Central memory CD8-positive, alpha-beta T cell (primary cell): ENCODE measurements around the gene C5orf24.
A peak's percentile ranks its signal among the peaks of the same experiment; 100 is the strongest.
"Not testable (repeated sequence)": the region's sequence is repeated elsewhere in the genome, so short reads cannot be mapped to it uniquely, and the experiment has no call there.

Source experiments
- ATAC-seq: fragments of 150-1000 bp; cut with Tn5 transposase; replicated peaks from 2 replicates; pipeline ENCODE4 v1.10.0; 2022; ENCODE audit warnings: mild to moderate bottlenecking, moderate FRiP score, moderate number of reproducible peaks; ENCODE audit not compliant: poor library complexity, severe bottlenecking; ENCODE audit errors: extremely low read depth
- DNase-seq, 2 donors: peaks; one replicate each; pipeline ENCODE4 v3.0.0; 2021; ENCODE audit warnings: low spot score in 2 of 2
- H3K27ac Mint-ChIP-seq: one replicate; pipeline ENCODE4 v1.8.0; 2022; ENCODE audit warnings: low read depth, mild to moderate bottlenecking, moderate library complexity, mixed read lengths
- H3K27me3 Mint-ChIP-seq: one replicate; pipeline ENCODE4 v1.8.0; 2022; ENCODE audit warnings: mixed read lengths
- H3K36me3 Mint-ChIP-seq: one replicate; pipeline ENCODE4 v1.8.0; 2022; ENCODE audit warnings: mild to moderate bottlenecking, moderate library complexity, mixed read lengths; ENCODE audit not compliant: insufficient read depth
- H3K4me1 Mint-ChIP-seq: one replicate; pipeline ENCODE4 v1.8.0; 2022; ENCODE audit warnings: mixed read lengths
- H3K4me3 Mint-ChIP-seq: one replicate; pipeline ENCODE4 v1.8.0; 2022; ENCODE audit warnings: mild to moderate bottlenecking, moderate library complexity, mixed read lengths
- H3K9me3 Mint-ChIP-seq: one replicate; pipeline ENCODE4 v1.8.0; 2022; ENCODE audit warnings: mixed read lengths

The C5orf24 gene

DNA sequence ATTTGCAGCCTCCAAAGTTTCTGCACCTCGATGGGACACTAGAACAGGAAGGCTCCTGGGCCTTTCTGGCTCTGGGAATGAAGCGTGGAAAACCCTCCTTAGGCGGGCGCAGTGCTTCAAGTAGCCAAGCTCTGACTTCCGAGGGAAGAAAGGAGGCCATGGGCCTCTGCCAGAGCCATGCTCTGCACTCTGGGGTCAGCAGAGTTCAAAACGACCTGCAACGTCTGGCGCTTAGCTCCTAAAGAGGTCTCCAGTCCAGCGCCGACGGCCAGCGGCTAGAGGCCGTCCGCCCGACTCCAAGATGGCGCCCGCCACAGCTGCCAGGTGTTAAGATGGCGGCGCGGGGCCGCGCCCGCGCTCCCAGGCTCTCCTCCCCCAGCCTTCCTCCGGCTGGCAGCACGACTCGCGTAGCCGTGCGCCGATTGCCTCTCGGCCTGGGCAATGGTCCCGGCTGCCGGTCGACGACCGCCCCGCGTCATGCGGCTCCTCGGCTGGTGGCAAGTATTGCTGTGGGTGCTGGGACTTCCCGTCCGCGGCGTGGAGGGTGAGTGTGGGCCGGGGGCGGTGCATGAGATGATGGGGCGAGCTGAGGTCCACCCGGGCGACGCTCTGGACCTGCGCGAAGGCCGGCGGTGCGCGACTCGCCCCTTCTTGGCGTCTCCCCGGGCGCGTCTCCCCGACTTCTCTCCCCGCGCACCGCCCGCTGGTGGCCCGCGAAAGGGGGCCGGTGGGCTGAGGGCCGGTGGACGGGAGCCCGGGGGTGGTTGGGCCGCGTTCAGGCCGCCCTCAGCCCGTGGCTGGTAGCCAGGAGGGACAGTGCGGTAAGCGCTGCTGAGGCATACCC, 28.4 kb downstream of the C5orf24 start, which contains the start of gene TXNDC15:
TSS of gene TXNDC15 (plus strand) at position 385 of the 844 bp plus-strand sequence. CDS start at position 442, 57 bp downstream.
- ATAC-seq = peak; percentile 95
- no peaks in the 10 kb centered on the region for H3K27me3 Mint-ChIP-seq
- H3K9me3 Mint-ChIP-seq = no peaks in the 10 kb centered on the region
- peak within 1 kb of the TSS; percentile 92 for H3K27ac Mint-ChIP-seq
- peaks cover 11% of the 10 kb centered on the region for H3K36me3 Mint-ChIP-seq
- peaks cover 39% of the 10 kb centered on the region for H3K4me1 Mint-ChIP-seq
- peak within 1 kb of the TSS; percentile 98 for H3K4me3 Mint-ChIP-seq
- peak; percentile 67 to 71 for DNase-seq

DNA sequence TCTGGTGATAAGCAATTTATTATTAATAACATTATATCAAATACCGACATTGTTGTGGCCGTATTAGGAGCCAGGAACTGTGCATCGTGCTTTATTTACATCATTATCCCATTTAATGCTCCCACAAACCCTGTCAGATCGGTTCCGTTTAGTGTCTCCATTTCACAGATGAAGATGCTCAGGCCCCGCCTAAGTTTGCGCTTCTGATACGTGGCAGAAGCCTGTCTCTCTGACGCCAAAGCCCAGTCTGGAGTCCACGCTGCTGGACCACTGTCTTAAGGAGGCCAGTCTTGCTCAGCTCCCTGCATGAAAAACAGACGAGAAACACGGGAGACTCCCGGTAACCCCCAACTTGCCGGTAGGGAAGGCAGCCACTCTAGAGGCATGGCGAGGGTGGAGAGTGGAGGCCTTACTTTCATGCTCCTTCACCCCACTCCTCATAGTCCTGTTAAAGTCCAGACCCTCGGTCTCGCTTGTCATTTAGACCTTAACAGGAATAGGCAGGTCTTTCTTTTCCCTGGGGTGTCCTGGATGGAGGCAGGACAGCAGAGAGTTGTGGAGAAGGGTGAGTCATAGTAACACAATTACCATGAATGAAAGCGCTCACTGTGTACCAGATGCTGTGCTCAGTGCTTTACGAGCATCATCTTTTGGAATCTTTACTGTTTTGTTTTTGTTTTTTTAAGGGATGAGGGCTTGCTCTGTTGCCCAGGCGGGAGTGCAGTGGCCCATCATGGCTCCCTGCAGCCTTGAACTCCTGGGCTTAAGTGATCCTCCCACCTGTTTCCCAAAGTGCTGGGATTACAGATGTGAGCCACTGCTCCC, 29.3 kb downstream of the C5orf24 start:
- H3K27ac Mint-ChIP-seq = peak overlapping the region; percentile 92
- peak overlapping the region; percentile 98 for H3K4me3 Mint-ChIP-seq
- no peaks in the 10 kb centered on the region for H3K9me3 Mint-ChIP-seq
- DNase-seq = no peak
- H3K27me3 Mint-ChIP-seq = no peaks in the 10 kb centered on the region
- peaks cover 48% of the 10 kb centered on the region for H3K4me1 Mint-ChIP-seq
- peak; percentile 44 for ATAC-seq
- H3K36me3 Mint-ChIP-seq = peaks cover 11% of the 10 kb centered on the region

DNA sequence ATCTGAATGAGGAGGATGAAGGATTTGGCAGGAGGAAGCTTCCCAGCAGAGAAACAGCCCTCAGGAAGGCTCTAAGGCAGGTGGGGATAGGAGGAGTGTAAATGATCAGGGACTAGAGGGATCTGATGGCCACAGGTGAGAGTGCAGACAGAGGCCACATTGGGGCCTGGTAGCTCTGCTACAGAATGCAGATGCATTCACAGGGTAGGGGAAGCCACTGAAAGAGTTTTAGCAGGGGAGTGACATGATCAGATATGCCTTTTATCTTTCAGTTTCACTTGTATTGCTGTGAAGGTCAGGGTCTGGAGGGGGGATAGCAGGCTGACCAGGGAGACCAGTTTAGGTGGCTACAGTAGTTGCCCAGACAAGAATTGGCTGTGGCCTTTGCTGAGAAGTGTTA, 31.4 kb downstream of the C5orf24 start:
- no peak overlapping the region for H3K4me3 Mint-ChIP-seq
- peaks cover 56% of the 10 kb centered on the region for H3K4me1 Mint-ChIP-seq
- H3K27ac Mint-ChIP-seq = peak overlapping the region; percentile 60
- DNase-seq = no peak
- peaks cover 11% of the 10 kb centered on the region for H3K36me3 Mint-ChIP-seq
- H3K9me3 Mint-ChIP-seq = no peaks in the 10 kb centered on the region
- H3K27me3 Mint-ChIP-seq = no peaks in the 10 kb centered on the region
- no peak for ATAC-seq

DNA sequence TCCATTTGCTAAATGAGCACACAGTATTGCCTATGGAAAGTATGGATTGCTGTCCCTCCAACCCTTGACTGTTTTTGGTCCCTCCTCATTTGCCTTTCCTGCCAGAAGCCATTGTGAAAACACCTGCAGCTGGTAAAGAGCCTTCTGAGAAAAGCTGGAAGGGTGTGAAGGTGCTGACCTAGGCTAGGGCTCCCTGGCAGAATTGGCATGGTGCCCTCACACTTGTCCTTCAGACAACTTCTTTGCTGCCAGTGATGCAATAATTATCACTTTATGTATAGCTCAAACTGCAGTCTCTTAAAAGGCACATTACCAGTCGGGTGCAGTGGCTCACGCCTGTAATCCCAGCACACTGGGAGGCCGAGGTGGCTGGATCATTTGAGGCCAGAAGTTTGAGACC, 32.6 kb downstream of the C5orf24 start:
- peaks cover 54% of the 10 kb centered on the region for H3K4me1 Mint-ChIP-seq
- H3K27me3 Mint-ChIP-seq = no peaks in the 10 kb centered on the region
- ATAC-seq = no peak
- DNase-seq = no peak
- H3K4me3 Mint-ChIP-seq = peak overlapping the region; percentile 11
- H3K36me3 Mint-ChIP-seq = peaks cover 13% of the 10 kb centered on the region
- H3K9me3 Mint-ChIP-seq = no peaks in the 10 kb centered on the region
- no peak overlapping the region for H3K27ac Mint-ChIP-seq

DNA sequence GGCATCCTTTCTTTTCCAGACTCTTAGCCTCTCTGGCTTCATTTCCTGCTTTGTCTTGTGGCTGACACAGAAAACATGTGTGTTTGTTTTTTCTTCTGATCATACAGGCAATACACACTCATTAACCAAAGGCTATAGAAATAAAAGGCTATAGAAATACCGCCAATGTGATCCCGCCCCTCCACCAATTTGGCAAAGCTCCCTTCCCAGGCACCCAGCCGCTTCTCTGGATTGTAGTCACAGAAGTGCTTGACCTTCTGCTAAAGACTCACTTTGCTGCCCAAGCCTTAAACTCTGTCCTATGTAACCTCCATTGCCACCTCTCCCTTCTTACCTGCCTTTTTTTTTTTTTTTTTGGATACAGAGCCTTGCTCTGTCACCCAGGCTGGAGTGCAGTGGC, 33.7 kb downstream of the C5orf24 start:
- H3K4me1 Mint-ChIP-seq = peaks cover 52% of the 10 kb centered on the region
- no peaks in the 10 kb centered on the region for H3K9me3 Mint-ChIP-seq
- no peak overlapping the region for H3K27ac Mint-ChIP-seq
- ATAC-seq (no peak), DNase-seq (no peak)
- peaks cover 9% of the 10 kb centered on the region for H3K36me3 Mint-ChIP-seq
- no peak overlapping the region for H3K4me3 Mint-ChIP-seq
- H3K27me3 Mint-ChIP-seq = no peaks in the 10 kb centered on the region

DNA sequence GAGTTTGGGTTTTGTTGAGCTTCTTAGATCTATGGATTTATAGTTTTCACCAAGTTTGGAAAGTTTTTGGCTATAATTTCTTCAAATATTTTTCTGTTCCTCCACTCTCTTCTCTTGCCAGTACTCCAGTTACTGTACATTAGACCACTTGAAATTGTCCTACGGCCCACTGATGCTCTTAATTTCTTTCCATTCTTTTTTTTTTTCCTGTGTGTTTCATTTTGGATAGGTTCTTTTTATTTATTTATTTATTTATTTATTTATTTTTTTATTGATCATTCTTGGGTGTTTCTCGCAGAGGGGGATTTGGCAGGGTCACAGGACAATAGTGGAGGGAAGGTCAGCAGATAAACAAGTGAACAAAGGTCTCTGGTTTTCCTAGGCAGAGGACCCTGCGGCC, 35.2 kb downstream of the C5orf24 start:
- not testable (repeated sequence) for H3K36me3 Mint-ChIP-seq, ATAC-seq, H3K27me3 Mint-ChIP-seq, DNase-seq, H3K4me3 Mint-ChIP-seq, H3K9me3 Mint-ChIP-seq
- Mint-ChIP-seq H3K27ac (peak overlapping the region; percentile 78), H3K4me1 (peaks cover 57% of the 10 kb centered on the region)

DNA sequence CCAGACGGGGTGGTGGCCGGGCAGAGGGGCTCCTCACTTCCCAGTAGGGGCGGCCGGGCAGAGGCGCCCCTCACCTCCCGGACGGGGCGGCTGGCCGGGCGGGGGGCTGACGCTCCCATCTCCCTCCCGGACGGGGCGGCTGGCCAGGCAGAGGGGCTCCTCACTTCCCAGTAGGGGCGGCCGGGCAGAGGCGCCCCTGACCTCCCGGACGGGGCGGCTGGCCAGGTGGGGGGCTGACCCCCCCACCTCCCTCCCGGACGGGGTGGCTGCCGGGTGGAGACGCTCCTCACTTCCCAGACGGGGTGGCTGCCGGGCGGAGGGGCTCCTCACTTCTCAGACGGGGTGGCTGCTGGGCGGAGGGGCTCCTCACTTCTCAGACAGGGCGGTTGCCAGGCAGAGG, 35.9 kb downstream of the C5orf24 start:
- not testable (repeated sequence) for H3K36me3 Mint-ChIP-seq, H3K27me3 Mint-ChIP-seq, H3K27ac Mint-ChIP-seq, DNase-seq, ATAC-seq, H3K4me3 Mint-ChIP-seq, H3K9me3 Mint-ChIP-seq
- H3K4me1 Mint-ChIP-seq = peaks cover 49% of the 10 kb centered on the region

DNA sequence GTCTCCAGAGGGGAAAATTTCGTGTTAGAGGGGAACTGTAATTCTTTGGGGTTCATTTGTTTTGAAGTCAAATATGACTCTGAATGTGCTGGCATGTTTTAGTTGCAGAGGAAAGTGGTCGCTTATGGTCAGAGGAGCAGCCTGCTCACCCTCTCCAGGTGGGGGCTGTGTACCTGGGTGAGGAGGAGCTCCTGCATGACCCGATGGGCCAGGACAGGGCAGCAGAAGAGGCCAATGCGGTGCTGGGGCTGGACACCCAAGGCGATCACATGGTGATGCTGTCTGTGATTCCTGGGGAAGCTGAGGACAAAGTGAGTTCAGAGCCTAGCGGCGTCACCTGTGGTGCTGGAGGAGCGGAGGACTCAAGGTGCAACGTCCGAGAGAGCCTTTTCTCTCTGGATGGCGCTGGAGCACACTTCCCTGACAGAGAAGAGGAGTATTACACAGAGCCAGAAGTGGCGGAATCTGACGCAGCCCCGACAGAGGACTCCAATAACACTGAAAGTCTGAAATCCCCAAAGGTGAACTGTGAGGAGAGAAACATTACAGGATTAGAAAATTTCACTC, 41.9 kb downstream of the C5orf24 start:
- ATAC-seq (no peak), DNase-seq (no peak)
- Mint-ChIP-seq H3K27ac (no peak overlapping the region), H3K9me3 (no peaks in the 10 kb centered on the region), H3K4me1 (peaks cover 40% of the 10 kb centered on the region), H3K4me3 (no peak overlapping the region), H3K36me3 (peaks cover 19% of the 10 kb centered on the region), H3K27me3 (no peaks in the 10 kb centered on the region)

DNA sequence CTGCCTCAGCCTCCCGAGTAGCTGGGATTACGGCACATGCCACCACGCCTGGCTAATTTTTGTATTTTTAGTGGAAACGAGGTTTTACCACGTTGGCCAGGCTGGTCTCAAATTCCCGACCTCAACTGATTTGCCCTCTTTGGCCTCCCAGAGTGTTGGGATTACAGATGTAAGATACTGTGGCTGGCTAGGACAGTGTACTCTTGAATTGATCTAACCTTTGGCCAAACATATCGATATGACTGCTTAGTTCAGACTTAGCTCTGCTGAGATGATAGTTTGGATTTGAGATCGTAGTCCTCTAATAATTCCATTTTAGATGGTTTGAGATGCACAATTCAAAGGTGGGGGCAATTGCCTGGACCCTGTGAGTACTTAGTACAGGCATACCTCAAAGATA, 43.6 kb downstream of the C5orf24 start:
- peaks cover 40% of the 10 kb centered on the region for H3K4me1 Mint-ChIP-seq
- no peaks in the 10 kb centered on the region for H3K9me3 Mint-ChIP-seq
- ATAC-seq (no peak), DNase-seq (no peak)
- no peak overlapping the region for H3K27ac Mint-ChIP-seq
- H3K4me3 Mint-ChIP-seq = no peak overlapping the region
- no peaks in the 10 kb centered on the region for H3K27me3 Mint-ChIP-seq
- H3K36me3 Mint-ChIP-seq = peaks cover 18% of the 10 kb centered on the region

DNA sequence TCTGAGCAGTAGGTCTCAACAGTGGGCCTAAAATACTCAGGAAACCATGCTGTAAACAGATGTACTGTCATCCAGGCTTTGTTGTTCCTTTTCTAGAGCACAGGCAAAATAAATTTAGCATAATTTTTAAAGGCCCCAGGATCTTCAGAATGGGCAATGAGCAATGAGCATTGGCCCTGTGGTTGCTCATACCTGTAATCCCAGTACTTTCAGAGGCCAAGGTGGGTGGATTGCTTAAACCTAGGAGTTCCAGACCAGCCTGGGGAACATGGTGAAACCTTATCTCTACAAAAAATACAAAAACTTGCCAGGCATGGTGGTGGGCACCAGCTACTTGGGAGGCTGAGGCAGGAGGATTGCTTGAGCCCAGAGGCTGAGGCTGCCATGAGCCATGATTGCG, 45.7 kb downstream of the C5orf24 start:
- H3K36me3 Mint-ChIP-seq = peaks cover 29% of the 10 kb centered on the region
- no peak overlapping the region for H3K27ac Mint-ChIP-seq
- ATAC-seq = no peak
- no peak for DNase-seq
- no peaks in the 10 kb centered on the region for H3K27me3 Mint-ChIP-seq
- peaks cover 27% of the 10 kb centered on the region for H3K4me1 Mint-ChIP-seq
- no peak overlapping the region for H3K4me3 Mint-ChIP-seq
- no peaks in the 10 kb centered on the region for H3K9me3 Mint-ChIP-seq

DNA sequence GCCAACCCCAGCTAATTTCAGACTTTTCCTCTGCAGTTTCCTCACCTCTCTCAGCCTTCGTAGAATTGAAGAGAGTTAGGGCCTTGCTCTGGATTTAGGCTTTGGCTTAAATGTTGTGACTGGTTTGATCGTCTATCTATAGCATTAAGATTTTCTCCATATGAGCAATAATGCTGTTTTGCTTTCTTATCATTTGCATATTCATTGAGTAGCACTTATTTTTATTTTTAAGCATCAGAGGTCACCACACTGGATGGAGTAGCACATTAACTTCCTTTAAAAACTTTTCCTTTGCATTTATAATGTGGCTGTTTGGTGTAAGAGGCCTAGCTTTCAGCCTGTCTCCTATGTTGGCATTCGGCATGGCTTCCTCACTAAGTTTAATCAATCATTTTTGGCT, 46.5 kb downstream of the C5orf24 start:
- DNase-seq (no peak), ATAC-seq (no peak)
- Mint-ChIP-seq H3K4me3 (no peak overlapping the region), H3K27ac (no peak overlapping the region), H3K36me3 (peaks cover 30% of the 10 kb centered on the region), H3K4me1 (peaks cover 26% of the 10 kb centered on the region), H3K27me3 (no peaks in the 10 kb centered on the region), H3K9me3 (no peaks in the 10 kb centered on the region)

DNA sequence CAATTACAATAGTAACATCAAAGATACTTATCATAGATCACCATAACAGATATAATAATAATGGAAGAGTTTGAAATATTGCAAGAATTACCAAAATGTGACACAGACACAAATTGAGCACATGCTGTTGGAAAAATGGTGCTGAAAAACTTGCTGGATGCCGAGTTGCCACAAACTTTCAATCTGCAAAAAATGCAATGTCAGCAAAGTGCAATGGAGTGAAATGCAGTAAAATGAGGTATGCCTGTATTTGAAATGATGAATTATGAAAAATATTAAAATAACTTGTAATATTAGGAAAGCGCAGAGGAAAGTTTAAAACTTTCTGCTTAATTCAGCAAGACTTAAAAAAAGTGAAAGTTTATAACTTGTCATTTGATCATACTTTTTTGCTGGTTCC, 47.2 kb downstream of the C5orf24 start:
- Mint-ChIP-seq H3K4me1 (peaks cover 20% of the 10 kb centered on the region), H3K27me3 (no peaks in the 10 kb centered on the region), H3K4me3 (no peak overlapping the region), H3K36me3 (peaks cover 29% of the 10 kb centered on the region), H3K27ac (no peak overlapping the region), H3K9me3 (no peaks in the 10 kb centered on the region)
- ATAC-seq (no peak), DNase-seq (no peak)
